Neural cell (in vitro differentiated cells): ENCODE measurements around the gene ABCA13.

Source experiments
- CTCF ChIP-seq: fragments of 450-650 bp; IDR thresholded peaks from 2 replicates; pipeline ENCODE4 v1.5.1; 2014; ENCODE audit warnings: antibody characterized with exemption, mild to moderate bottlenecking, moderate library complexity; ENCODE audit not compliant: poor library complexity, severe bottlenecking
- EP300 ChIP-seq: fragments of 450-650 bp; conservative IDR thresholded peaks from 2 replicates; pipeline ENCODE4 v1.6.1; 2014; ENCODE audit warnings: antibody characterized with exemption, mild to moderate bottlenecking, moderate library complexity; ENCODE audit not compliant: poor library complexity, severe bottlenecking
- EZH2 ChIP-seq: fragments of 200-600, 300-800 bp; shearing (Covaris generic), sonication (generic); IDR thresholded peaks from 2 replicates; pipeline ENCODE4 v1.6.1; 2014; ENCODE audit warnings: antibody characterized with exemption, low read length, borderline replicate concordance, mild to moderate bottlenecking; ENCODE audit not compliant: insufficient read depth, poor library complexity, severe bottlenecking
- MXI1 ChIP-seq: fragments of 450-650 bp; conservative IDR thresholded peaks from 2 replicates; pipeline ENCODE4 v1.6.1; 2014; ENCODE audit warnings: antibody characterized with exemption, mild to moderate bottlenecking; ENCODE audit not compliant: poor library complexity, severe bottlenecking
- POLR2AphosphoS5 ChIP-seq: IDR thresholded peaks from 2 replicates; pipeline ENCODE4 v1.6.1; 2012
- RAD21 ChIP-seq: fragments of 450-650 bp; conservative IDR thresholded peaks from 2 replicates; pipeline ENCODE4 v1.6.1; 2014; ENCODE audit warnings: antibody characterized with exemption, mild to moderate bottlenecking, moderate library complexity
- TAF1 ChIP-seq: IDR thresholded peaks from 2 replicates; pipeline ENCODE4 v1.6.1; 2012; ENCODE audit warnings: low read depth
- TF ChIP-seq, protein P1 (sequence below): IDR thresholded peaks from 2 replicates; pipeline ENCODE4 v1.6.1; 2012; ENCODE audit warnings: borderline replicate concordance

DNA sequence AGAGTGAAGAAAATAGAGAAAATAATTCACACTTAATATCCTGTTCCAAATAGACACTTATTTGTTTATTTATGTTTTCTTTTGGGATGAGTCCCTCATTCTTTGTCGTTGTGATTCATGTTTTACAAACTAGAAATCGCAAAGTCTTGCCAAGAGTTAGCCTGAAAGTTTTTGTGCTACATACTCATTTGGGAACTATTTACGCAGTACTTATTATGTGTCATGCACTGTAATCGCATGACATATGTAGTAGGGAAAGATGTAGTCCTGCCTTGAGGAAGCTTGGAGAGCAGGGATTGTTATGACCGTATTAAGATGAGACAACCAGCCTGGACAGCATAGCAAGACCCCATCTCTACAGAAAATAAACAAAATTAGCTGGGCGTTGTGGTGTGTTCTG is 189.3 kb downstream of the ABCA13 start:
- TF ChIP-seq POLR2AphosphoS5 (no peak), MXI1 (no peak), CTCF (no peak), EP300 (no peak), RAD21 (no peak), TAF1 (no peak), EZH2 (no peak)
- TF ChIP-seq, protein P1, sequence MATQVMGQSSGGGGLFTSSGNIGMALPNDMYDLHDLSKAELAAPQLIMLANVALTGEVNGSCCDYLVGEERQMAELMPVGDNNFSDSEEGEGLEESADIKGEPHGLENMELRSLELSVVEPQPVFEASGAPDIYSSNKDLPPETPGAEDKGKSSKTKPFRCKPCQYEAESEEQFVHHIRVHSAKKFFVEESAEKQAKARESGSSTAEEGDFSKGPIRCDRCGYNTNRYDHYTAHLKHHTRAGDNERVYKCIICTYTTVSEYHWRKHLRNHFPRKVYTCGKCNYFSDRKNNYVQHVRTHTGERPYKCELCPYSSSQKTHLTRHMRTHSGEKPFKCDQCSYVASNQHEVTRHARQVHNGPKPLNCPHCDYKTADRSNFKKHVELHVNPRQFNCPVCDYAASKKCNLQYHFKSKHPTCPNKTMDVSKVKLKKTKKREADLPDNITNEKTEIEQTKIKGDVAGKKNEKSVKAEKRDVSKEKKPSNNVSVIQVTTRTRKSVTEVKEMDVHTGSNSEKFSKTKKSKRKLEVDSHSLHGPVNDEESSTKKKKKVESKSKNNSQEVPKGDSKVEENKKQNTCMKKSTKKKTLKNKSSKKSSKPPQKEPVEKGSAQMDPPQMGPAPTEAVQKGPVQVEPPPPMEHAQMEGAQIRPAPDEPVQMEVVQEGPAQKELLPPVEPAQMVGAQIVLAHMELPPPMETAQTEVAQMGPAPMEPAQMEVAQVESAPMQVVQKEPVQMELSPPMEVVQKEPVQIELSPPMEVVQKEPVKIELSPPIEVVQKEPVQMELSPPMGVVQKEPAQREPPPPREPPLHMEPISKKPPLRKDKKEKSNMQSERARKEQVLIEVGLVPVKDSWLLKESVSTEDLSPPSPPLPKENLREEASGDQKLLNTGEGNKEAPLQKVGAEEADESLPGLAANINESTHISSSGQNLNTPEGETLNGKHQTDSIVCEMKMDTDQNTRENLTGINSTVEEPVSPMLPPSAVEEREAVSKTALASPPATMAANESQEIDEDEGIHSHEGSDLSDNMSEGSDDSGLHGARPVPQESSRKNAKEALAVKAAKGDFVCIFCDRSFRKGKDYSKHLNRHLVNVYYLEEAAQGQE: no peak
